Parathyroid adenoma (tissue), 2 donors: Measurements from ENCODE around the gene PABPN1.

Experiments
- H2AFZ ChIP-seq: fragments of 300-600 bp; sonication (generic); one replicate; pipeline ENCODE4 v1.7.0; 2017; ENCODE audit warnings: antibody characterized with exemption, mild to moderate bottlenecking
- H3K27ac ChIP-seq: fragments of 300-600 bp; sonication (generic); one replicate; pipeline ENCODE4 v1.7.0; 2017
- H3K27me3 ChIP-seq: fragments of 300-600 bp; sonication (generic); one replicate; pipeline ENCODE4 v1.7.0; 2017; ENCODE audit warnings: low read length; ENCODE audit not compliant: control insufficient read depth, insufficient read depth
- H3K36me3 ChIP-seq: fragments of 300-600 bp; sonication (generic); one replicate; pipeline ENCODE4 v1.7.0; 2017; ENCODE audit warnings: low read length; ENCODE audit not compliant: control insufficient read depth, insufficient read depth
- H3K4me1 ChIP-seq: fragments of 300-600 bp; sonication (generic); one replicate; pipeline ENCODE4 v1.7.0; 2017; ENCODE audit warnings: control low read depth
- H3K4me2 ChIP-seq: fragments of 300-600 bp; sonication (generic); one replicate; pipeline ENCODE4 v1.7.0; 2017; ENCODE audit warnings: low read length
- H3K4me3 ChIP-seq: fragments of 300-600 bp; sonication (generic); one replicate; pipeline ENCODE4 v1.7.0; 2017; ENCODE audit warnings: low read depth, low read length
- H3K79me2 ChIP-seq: fragments of 300-600 bp; sonication (generic); one replicate; pipeline ENCODE4 v1.7.0; 2017; ENCODE audit warnings: control low read depth
- H3K9ac ChIP-seq: fragments of 300-600 bp; sonication (generic); one replicate; pipeline ENCODE4 v1.7.0; 2017; ENCODE audit warnings: mild to moderate bottlenecking
- H3K9me3 ChIP-seq: fragments of 300-600 bp; sonication (generic); one replicate; pipeline ENCODE4 v1.7.0; 2017; ENCODE audit warnings: low read length; ENCODE audit not compliant: control insufficient read depth
- CTCF ChIP-seq: fragments of 300-600 bp; sonication (generic); IDR thresholded peaks from one replicate; pipeline ENCODE4 v1.7.0; 2017; ENCODE audit warnings: antibody characterized with exemption, mild to moderate bottlenecking
- donor health status: primary hyperparathyroidism.

PABPN1 gene

DNA sequence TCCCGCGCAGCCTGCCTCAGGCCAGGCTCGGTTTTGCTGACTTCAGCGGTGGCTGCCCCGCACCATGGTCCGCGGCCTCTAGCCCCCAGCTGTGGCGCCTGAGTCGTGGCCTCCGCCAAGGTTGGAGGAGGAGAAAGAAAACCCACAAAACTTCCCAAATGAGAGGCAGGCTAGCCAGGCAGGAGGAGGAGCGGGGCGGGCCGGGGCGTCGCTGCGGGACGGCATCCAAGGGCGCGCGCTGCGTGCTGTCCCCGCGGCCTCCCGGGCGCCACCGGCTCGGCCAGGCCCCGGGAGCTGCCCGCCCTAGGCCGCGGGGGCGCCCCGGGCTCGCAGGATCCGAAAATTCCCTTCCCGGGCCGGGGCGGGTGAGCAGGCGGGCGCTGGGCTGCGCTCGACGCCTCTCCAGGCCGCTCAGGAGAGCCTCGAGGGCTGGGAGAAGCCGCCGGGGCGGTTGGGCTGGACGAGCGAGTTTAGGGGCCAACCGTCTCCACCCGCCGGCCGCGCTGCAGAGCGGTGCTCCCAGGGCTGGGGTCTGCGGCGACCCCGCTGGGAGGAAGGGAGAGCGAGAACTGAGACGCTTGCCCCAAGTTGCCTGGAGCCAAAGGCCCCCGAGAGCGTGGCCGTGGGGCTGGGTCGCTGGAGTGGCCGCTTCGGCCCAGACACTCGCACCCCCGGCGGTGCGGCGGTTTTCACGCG, 43.9 kb downstream of the PABPN1 start, which contains the start of gene EFS:
TSS of gene EFS (minus strand) at position 137 of the 696 bp plus-strand sequence. CDS start 147 bp downstream, outside the sequence.
- Histone ChIP-seq H3K4me2 (no peak within 1 kb of the TSS), H3K9ac (peak within 1 kb of the TSS; percentile 93), H3K27me3 (no peaks in the 10 kb centered on the region), H3K27ac (peak within 1 kb of the TSS; percentile 98), H3K9me3 (no peaks in the 10 kb centered on the region), H3K4me3 (peak within 1 kb of the TSS; percentile 11), H3K36me3 (no peaks in the 10 kb centered on the region), H3K4me1 (peaks cover 11% of the 10 kb centered on the region), H2AFZ (peak within 1 kb of the TSS; percentile 95), H3K79me2 (peaks cover 11% of the 10 kb centered on the region)
- no peak for TF ChIP-seq CTCF

DNA sequence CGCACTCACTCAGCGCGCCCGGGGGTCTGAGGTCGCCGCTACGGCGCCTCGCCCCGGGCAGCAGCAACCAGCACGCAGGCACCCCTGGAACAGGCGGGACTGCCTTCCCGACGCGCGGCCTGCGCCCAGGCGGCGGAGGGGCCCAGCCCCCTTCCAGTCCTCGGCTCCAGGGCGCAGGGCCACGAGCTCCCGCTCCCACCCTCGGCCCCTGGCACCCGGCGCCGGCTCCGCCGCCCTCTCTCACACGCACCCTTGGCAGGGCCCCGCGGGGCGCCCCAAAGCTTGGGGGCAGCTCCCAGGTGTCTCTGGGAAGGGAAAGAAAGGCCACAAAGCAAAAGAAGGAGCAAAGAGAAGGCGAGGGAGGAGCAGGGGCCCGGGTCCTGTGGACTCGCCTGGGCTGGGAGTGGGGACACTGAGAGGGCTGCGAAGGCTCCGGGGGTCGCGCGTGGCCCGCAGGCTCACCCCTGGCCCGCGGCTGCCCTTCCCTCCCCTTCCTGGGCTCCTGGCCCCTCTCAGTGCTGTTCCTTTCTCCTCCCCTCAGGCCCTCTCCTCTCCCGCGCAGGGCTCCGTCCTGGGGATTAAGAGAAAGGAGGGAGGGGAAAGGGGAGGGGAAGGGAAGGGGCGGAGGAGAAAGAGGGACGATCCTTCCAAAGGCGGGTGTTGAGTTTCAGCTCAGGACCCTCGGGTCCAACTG, 44.6 kb downstream of the PABPN1 start:
- no peaks in the 10 kb centered on the region for H3K27me3 ChIP-seq
- H3K4me2 ChIP-seq = no peak overlapping the region
- TF ChIP-seq CTCF = no peak
- H3K9me3 ChIP-seq = no peaks in the 10 kb centered on the region
- peaks cover 11% of the 10 kb centered on the region for H3K79me2 ChIP-seq
- no peaks in the 10 kb centered on the region for H3K36me3 ChIP-seq
- H3K27ac ChIP-seq = peak overlapping the region; percentile 98
- peak overlapping the region; percentile 93 for H3K9ac ChIP-seq
- H2AFZ ChIP-seq = peak overlapping the region; percentile 95
- peaks cover 11% of the 10 kb centered on the region for H3K4me1 ChIP-seq
- H3K4me3 ChIP-seq = peak overlapping the region; percentile 11

GRCh38 chr14:23366426-23366921, 45.2 kb downstream of the PABPN1 start:
- Histone ChIP-seq H3K9me3 (no peaks in the 10 kb centered on the region), H3K27me3 (no peaks in the 10 kb centered on the region), H3K79me2 (peaks cover 11% of the 10 kb centered on the region), H3K4me3 (no peak overlapping the region), H3K4me2 (no peak overlapping the region), H2AFZ (peak overlapping the region; percentile 95), H3K36me3 (no peaks in the 10 kb centered on the region), H3K9ac (peak overlapping the region; percentile 64), H3K27ac (peak overlapping the region; percentile 98), H3K4me1 (peaks cover 11% of the 10 kb centered on the region)
- no peak for TF ChIP-seq CTCF

GRCh38 chr14:23370221-23370620, 49.0 kb downstream of the PABPN1 start:
- H3K9me3 ChIP-seq = no peaks in the 10 kb centered on the region
- no peak overlapping the region for H3K4me3 ChIP-seq
- no peak overlapping the region for H2AFZ ChIP-seq
- no peak overlapping the region for H3K4me2 ChIP-seq
- H3K9ac ChIP-seq = no peak overlapping the region
- no peaks in the 10 kb centered on the region for H3K36me3 ChIP-seq
- peaks cover 5% of the 10 kb centered on the region for H3K4me1 ChIP-seq
- H3K27me3 ChIP-seq = no peaks in the 10 kb centered on the region
- H3K27ac ChIP-seq = no peak overlapping the region
- no peaks in the 10 kb centered on the region for H3K79me2 ChIP-seq
- TF ChIP-seq CTCF = no peak
